Kidney tubule cell (primary cell): ENCODE measurements around the gene ANKEF1.
A peak's percentile ranks its signal among the peaks of the same experiment; 100 is the strongest.

ENCODE experiments used
- DNase-seq: peaks from one replicate; pipeline ENCODE4 v3.0.0-alpha.2; 2018; ENCODE audit warnings: low spot score

Gene ANKEF1

DNA sequence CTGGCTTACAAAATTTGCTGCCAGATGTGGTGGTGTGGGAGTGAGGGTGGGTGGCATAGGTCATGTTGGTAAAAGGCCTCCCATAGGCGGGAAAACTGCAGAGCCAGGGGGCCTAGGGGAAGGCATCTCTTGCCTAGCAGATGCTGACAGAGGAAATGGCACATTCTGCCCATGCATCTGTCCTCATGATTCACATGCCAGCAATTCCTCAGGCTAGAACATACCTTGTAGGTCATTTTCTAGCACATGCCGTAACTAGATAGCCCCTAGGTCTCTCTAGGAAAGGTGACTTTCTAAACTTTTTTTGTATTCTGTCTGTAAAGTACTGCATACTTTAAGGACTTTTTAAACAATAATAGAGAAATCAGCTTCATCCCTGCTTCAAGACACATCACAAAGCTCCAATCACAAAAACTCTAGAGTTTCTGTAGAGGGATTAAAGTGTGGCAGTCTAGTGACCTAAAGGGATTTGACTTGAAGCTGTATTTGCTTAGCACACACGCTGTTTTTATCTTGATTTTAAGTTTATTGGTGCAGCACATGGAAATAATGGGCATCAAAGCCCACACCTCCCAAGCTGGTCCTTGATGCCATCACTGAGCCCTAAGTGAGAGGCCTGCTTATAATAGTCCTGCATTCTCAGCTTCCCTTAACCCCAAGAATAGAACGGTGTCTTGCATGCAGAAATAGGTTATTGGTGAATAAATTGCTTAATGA is 55.2 kb downstream of the ANKEF1 start:
- DNase-seq: no peak

GRCh38 chr20:10090588-10091166 is 55.9 kb downstream of the ANKEF1 start:
- peak; percentile 53 for DNase-seq

- DNase-seq: peak; percentile 37
Measured at GRCh38 chr20:10093087-10093591, 58.4 kb downstream of the ANKEF1 start.

GRCh38 chr20:10094566-10095173 is 59.9 kb downstream of the ANKEF1 start:
- DNase-seq: no peak

GRCh38 chr20:10096790-10097189 is 62.0 kb downstream of the ANKEF1 start:
- no peak for DNase-seq

DNA sequence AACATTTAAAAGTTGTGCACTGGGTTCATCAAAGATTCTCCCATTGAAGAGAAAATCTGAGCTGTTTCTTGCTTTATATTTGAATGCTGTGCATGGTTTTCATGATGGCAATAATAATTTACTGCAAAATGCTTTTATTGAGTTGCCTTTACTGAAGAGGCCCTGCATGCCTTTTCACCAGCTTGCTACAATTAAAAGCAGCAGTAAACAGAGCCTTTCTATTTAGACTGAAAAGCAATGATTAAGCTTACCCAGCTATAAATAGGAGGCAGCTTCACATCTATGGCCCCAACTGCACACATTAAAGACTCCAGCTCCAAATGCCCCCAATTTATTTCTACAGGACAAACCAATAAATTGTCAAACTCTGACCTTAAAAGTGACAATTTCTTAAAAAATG is 70.3 kb downstream of the ANKEF1 start:
- DNase-seq: no peak
